Activated CD4-positive, alpha-beta T cell treated with anti-CD3 and anti-CD28 coated beads, Interleukin-2, amount 50 U/mL, for 4 hours (primary cell): ENCODE data around the gene PARK7.

ENCODE experiments used
- DNase-seq, 2 experiments: peaks; one replicate each; pipeline ENCODE4 v3.0.0-alpha.2; 2020

PARK7 gene

DNA sequence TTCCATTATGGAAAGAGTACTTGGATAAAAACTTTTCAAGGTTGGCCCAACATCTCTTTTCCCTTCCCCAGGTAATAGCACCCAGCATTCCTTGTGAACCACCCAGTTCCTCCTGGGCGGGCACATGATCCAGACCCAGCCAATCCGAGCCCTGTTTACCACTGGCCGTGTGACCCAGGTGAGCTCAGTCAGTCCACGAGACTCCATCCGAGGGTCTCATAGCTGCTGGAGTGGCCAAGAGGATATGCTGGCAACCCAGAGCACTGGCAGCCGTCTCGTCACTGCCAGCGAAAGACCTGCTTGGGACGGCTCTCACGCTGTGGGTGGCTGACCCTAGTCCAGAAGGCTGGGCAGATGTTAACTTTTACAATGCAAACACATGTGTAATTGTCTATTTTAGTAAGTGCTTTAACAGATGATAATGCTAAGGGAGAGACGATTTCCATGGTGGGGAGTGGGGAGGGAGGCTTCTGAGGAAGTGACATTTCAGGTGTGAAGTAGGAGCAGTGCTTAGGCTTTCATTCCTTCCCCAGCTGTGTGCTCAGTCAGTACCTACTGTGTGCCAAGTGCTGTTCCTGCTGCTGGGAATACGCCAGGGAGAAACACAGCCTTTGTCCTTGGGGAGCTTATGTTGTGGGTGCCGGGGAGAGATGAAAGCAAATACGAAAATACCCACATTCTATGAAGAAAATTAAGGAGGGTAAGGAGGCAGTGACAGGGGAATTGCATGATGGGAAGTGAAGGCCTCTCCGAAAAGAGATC, 24.5 kb downstream of the PARK7 start:
- DNase-seq: no peak

DNA sequence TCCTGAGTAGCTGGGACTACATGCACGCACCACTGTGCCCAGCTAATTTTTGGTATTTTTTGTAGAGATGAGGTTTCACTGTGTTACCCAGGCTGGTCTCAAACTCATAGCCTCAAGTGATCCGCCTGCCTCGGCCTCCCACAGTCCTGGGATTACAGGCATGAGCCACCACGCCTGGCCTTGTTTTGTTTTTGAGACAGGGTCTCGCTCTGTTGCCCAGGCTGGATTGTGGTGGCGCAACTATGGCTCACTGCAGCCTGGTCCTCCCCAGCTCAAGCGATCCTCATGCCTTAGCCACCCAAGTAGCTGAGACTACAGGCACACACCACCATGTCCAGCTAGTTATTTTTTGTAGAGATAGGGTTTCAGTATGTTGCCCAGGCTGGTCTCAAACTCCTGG, 26.0 kb downstream of the PARK7 start:
- no peak for DNase-seq

GRCh38 chr1:7988576-7988975, 27.1 kb downstream of the PARK7 start:
- no peak for DNase-seq

- DNase-seq: no peak
These were observed 28.4 kb downstream of the PARK7 start for GRCh38 chr1:7989762-7990428.

DNA sequence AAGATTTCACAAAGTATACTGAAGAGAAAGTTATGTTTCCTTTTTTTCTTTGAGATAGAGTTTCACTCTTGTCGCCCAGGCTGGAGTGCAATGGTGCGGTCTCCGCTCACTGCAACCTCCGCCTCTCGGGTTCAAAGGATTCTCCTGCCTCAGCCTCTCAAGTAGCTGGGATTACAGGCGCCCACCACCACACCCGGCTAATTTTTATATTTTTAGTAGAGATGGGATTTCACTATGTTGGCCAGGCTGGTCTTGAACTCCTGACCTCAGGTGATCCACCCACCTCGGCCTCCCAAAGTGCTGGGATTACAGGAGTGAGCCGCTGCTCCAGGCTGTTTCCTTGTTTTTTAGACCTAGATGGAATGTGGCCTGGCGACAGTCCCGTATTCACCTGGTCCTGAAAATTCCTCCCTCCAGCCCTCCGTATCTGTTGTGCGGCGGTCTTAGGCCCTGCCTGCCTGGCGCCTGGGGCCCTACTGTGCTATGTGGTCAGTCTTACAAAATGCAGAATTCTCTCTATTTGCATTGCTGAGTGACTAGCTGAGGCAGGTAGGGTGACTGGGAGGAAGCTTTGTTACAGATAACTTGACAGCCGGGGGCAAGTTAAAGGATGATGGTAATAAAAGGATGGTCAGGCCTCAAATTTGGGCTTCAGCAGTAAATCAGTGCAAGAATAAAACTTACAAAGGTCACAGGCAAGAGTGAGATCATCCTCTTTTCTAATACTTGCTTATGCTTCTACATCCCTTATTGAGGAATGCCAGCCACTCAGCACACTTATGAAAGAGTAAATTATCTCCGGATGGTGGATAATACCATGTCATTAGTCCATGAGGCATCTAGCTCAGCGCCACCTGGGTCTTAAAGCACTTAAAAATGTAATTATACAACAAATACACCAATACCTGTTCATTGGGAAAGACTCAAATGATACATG, 30.3 kb downstream of the PARK7 start:
- DNase-seq: no peak

GRCh38 chr1:7992885-7993284, 31.4 kb downstream of the PARK7 start:
- no peak for DNase-seq

GRCh38 chr1:7993593-7994479, 32.3 kb downstream of the PARK7 start:
- no peak for DNase-seq

DNA sequence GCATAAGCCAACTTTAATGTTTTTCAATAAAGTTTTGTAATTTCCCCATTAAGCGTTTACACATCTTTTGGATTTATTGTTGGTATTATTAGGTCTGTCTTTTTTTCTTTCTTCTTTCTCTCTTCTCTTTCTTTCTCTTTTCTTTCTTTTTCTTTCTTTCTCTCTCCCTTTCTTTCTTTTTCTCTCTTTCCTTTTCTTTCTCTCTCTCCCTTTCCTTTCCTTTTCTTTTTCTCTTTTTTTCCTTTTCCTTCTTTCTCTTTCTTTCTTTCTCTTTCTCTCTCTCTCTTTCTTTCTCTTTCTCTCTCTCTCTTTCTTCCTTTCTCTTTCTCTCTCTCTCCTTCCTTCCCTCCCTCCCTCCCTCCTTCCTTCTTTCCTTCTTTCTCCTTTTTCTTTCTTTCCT, 33.3 kb downstream of the PARK7 start:
- DNase-seq: no peak

DNA sequence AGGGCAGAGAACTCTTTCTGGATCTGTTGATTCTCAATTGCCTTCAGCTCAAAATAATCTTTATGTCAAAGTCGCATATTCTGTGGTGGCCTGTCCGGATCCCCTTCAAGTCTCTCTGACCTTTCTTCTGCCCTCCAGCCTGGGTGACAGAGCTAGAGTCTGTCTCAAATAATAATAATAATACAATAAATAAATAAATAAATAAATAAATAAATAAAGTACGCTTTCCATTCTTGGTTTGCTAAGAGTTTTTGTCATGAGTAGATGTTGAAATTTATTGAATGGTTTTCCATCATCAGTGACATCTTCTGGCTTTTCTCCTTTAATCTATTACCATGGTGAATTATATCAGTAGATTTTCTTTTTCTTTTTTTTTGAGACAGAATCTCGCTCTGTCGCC, 33.9 kb downstream of the PARK7 start:
- no peak for DNase-seq

DNA sequence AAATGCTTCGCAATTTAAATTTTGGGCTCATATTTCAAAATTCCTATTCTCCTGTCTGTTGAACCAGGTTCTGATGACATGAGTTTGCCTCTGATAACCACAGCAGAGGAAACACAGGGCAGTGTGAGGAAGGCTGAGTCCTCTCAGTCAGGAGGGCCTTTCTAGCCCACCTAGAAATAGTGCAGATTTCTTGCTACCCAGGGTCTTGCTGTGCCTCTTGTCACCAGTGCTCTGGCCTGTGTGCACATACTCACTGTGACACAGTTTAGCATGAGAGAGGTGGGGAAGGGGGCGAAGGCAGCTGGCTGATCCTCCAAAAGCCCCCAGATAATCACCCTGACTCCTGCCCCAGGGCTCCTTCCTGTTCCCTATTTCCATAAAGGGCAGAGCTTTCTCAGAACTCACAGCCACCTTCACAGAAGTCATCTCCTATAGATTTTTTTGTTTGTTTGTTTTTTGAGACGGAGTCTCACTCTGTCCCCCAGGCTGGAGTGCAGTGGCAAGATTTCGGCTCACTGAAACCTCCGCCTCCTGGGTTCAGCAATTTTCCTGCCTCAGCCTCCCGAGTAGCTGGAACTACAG, 40.9 kb downstream of the PARK7 start:
- no peak for DNase-seq

GRCh38 chr1:8002921-8003320, 41.4 kb downstream of the PARK7 start:
- no peak for DNase-seq

GRCh38 chr1:8003438-8004112, 42.1 kb downstream of the PARK7 start:
- DNase-seq: no peak

DNA sequence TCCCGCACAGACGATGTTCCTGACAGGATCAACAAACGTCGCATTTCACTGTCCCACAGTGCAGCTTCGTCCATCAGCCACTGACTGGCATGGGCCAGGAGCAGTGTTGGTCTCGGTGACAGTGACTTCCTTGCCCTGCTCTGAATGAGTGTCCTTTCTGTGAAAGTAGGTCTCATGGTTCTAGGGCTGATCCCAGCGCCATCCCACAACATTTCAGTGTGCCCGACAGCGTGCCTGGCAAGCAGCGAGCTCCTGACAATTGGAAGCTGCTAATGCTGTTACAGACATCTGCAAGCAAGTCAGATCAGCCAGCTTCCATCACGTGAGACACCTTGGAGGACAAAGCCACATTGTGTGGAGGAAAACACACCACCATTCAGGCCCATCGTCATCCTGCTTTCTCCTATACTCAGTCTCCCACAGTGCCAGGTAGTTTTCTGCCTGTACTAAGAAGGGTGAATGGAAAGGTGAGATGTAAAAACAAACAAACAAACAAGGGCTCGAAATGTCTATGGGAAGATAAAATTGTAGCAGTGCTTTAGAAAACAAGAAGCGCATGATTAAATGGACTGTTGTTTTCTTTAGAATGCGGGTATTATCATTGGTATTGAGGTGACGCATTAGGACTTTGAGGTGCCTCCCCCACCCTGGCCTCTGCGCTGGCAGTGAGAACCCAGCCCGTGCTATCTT, 42.7 kb downstream of the PARK7 start:
- no peak for DNase-seq

GRCh38 chr1:8004803-8005573, 43.5 kb downstream of the PARK7 start:
- DNase-seq: no peak

GRCh38 chr1:8006037-8006963, 44.8 kb downstream of the PARK7 start:
- DNase-seq: no peak

DNA sequence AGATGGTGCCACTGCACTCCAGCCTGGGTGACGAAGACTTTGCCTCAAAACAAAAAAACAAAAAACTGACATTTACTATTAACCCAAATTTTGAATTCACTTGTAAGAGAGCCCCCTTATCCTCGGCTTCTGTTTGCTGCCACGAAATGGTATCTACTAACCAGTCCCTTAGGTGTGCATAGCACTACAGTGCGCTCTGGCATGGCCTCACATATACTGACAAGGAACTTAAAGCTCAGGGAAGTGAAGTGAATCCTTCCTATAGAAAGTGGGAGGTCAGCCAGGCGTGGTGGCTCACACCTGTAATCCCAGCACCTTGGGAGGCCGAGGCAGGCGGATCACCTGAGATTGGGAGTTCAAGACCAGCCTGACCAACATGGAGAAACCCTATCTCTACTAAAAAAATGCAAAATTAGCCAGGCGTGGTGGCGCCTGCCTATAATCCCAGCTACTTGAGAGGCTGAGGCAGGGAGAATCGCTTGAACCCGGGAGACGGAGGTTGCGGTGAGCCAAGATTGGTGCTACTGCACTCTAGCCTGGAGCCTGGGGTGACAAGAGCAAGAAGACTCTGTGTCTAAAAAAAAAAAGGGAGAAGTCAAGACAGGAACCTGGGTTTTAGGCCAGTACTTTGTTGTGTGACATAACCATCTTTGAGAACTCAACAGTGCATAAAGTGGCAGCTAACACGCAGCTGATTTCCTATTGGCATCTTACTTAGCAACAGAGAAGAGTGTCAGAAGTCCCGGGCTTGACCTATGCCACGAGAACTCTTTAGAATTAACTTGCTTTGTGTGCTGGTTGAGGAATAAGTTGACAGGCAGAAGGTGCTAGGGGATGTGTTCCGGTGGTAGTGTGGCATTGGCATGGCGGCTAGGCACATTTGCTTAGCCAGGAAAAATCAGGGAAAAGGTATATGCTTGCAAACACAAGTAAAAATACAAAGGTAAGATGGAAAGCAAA, 47.8 kb downstream of the PARK7 start:
- DNase-seq: no peak

DNA sequence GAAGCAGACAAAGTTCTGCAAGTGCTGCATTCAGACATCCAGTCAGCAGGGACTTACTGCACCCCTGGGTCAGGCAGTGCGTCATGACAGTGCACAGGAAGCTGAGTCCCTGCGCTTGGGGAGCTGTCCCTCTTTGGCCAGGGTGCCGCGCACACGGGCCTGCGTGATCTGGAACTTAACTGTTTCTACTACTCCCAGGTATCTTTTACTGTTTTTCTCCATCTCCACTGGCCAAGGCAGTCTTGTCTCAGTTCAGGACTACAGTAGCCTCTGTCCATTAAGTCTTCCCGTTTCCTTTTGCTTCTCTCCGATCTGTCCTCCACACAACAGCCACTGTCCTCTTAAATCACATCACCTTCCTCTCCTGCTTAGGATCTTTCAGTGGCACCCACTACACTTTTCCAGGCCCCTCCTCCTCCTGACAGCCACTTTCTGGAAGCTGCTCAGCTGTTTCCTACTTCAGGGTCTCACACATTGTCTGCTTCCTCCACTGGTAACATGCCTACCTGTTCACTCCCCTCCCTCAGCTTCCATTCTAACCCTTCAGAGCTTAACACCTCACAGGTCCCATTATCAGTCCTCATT, 48.7 kb downstream of the PARK7 start:
- no peak for DNase-seq
